GM12878 (cell line): ENCODE measurements around the gene BATF3. TPM values are rescaled to one million over a fixed set of nuclear protein-coding genes. Genes with fewer than 3 reads are reported as not detected.
A peak's percentile ranks its signal among the peaks of the same experiment; 100 is the strongest.

Experiments
- ATAC-seq: fragments of 200-7000 bp; cut with Tn5 transposase; 3 replicates; pipeline ENCODE4 v1.9.1; 2020; ENCODE audit warnings: mild to moderate bottlenecking, moderate library complexity
- BruUV-seq: library from RNA; stranded (reverse); fragments of 400-500 nt; replicated peaks from 2 replicates; lab custom pipeline; 2021; lab: Mats Ljungman, UMichigan
- CTCF ChIA-PET: fragments of 300-600 bp; sonication (Branson Sonifier 250); formaldehyde crosslinking; extraction: SDS; loops from one replicate; lab custom pipeline; 2021; ENCODE audit warnings: inconsistent platforms; lab: Yijun Ruan, JAX
- POLR2A ChIA-PET: fragments of 350-600 bp; formaldehyde crosslinking; extraction: SDS; loops from one replicate; lab custom pipeline; 2021; ENCODE audit warnings: inconsistent platforms; lab: Charles Lee
- RAD21 ChIA-PET: fragments of 300-600 bp; sonication (Branson Sonifier 250); formaldehyde crosslinking; loops from one replicate; lab custom pipeline; 2023; ENCODE audit warnings: antibody characterized with exemption; ENCODE audit not compliant: unreplicated experiment; lab: Charles Lee
- SMC1A ChIA-PET: fragments of 300-600 bp; sonication (Branson Sonifier 250); formaldehyde crosslinking; loops from one replicate; lab custom pipeline; 2023; ENCODE audit not compliant: unreplicated experiment, uncharacterized antibody; lab: Charles Lee
- DNase-seq: peaks from one replicate; pipeline ENCODE4 v3.0.0-alpha.2; 2011; ENCODE audit warnings: low read depth, low spot score
- FAIRE-seq: peaks from 3 replicates; lab custom pipeline; 2011; peaks lifted over from hg19 to GRCh38; lab: Jason Lieb, UNC
- H2AFZ ChIP-seq: 2 replicates; pipeline ENCODE4 v1.6.0; 2011; ENCODE audit warnings: low read depth, low read length, control low read depth; ENCODE audit not compliant: control insufficient read depth
- H3K27ac ChIP-seq: 2 replicates; pipeline ENCODE4 v1.5.1; 2011; ENCODE audit warnings: control low read depth; ENCODE audit not compliant: control insufficient read depth, insufficient read depth
- H3K27me3 ChIP-seq, 2 experiments: replicated peaks in 1 of 2; 2 replicates each; pipeline versions ENCODE4 v1.6.0 to v1.6.1; 2011; ENCODE audit warnings: low read length in 1 of 2; ENCODE audit not compliant: control insufficient read depth in 2 of 2, insufficient read depth in 2 of 2
- H3K36me3 ChIP-seq, 2 experiments: 2 replicates each; pipeline ENCODE4 v1.5.1; 2011; ENCODE audit warnings: low read length in 1 of 2; ENCODE audit not compliant: control insufficient read depth in 2 of 2, insufficient read depth in 2 of 2
- H3K4me1 ChIP-seq: 2 replicates; pipeline ENCODE4 v1.6.1; 2011; ENCODE audit warnings: mild to moderate bottlenecking, low read length, moderate library complexity, mixed read lengths; ENCODE audit not compliant: control insufficient read depth, insufficient read depth
- H3K4me2 ChIP-seq: 2 replicates; pipeline ENCODE4 v1.6.0; 2011; ENCODE audit warnings: control low read depth; ENCODE audit not compliant: control insufficient read depth, insufficient read depth
- H3K4me3 ChIP-seq: fragments of 200-600 bp; sonication (generic); 2 replicates; pipeline ENCODE4 v1.5.1; 2016
- H3K79me2 ChIP-seq: 2 replicates; pipeline ENCODE4 v1.6.0; 2011; ENCODE audit warnings: low read length; ENCODE audit not compliant: control insufficient read depth, insufficient read depth
- H3K9ac ChIP-seq: 2 replicates; pipeline ENCODE4 v1.8.0; 2011; ENCODE audit warnings: low read length, control low read depth, mixed read lengths; ENCODE audit not compliant: control insufficient read depth, insufficient read depth
- H3K9me3 ChIP-seq: replicated peaks from 3 replicates; pipeline ENCODE4 v1.5.1; 2011; ENCODE audit warnings: mild to moderate bottlenecking, low read length; ENCODE audit not compliant: control insufficient read depth, insufficient read depth
- H4K20me1 ChIP-seq: 2 replicates; pipeline ENCODE4 v1.6.0; 2011; ENCODE audit not compliant: control insufficient read depth, insufficient read depth
- EED ChIP-seq: sonication (generic); IDR thresholded peaks from 2 replicates; pipeline ENCODE4 v1.6.1; 2016; ENCODE audit warnings: antibody characterized with exemption, low read depth
- IKZF1 ChIP-seq: fragments of 450-650 bp; conservative IDR thresholded peaks from 2 replicates; pipeline ENCODE4 v1.6.1; 2017; ENCODE audit warnings: antibody characterized with exemption, mild to moderate bottlenecking
- IKZF2 ChIP-seq, 2 experiments: fragments of 450-650 bp; IDR thresholded peaks; 2 replicates each; pipeline ENCODE4 v1.6.1; 2017; ENCODE audit warnings: mild to moderate bottlenecking in 2 of 2, moderate library complexity in 2 of 2
- IRF3 ChIP-seq: fragments of 450-650 bp; IDR thresholded peaks from 2 replicates; pipeline ENCODE4 v1.6.1; 2014; ENCODE audit warnings: mild to moderate bottlenecking
- MTA2 ChIP-seq: fragments of 450-650 bp; IDR thresholded peaks from 2 replicates; pipeline ENCODE4 v1.6.1; 2016; ENCODE audit warnings: low read depth, mild to moderate bottlenecking, moderate library complexity
- POU2F2 ChIP-seq: IDR thresholded peaks from 3 replicates; pipeline ENCODE4 v1.6.1; 2011; ENCODE audit warnings: low read depth, mild to moderate bottlenecking, low read length, borderline replicate concordance
- RUNX3 ChIP-seq: IDR thresholded peaks from 2 replicates; pipeline ENCODE4 v1.6.1; 2012; ENCODE audit warnings: low read length, inconsistent platforms
- ZNF217 ChIP-seq: fragments of 450-650 bp; IDR thresholded peaks from 2 replicates; pipeline ENCODE4 v1.6.1; 2017; ENCODE audit warnings: antibody characterized with exemption, mild to moderate bottlenecking
- WGBS: methylation state at CpG from one replicate; pipeline ENCODE4 v1.1.6; 2016; ENCODE audit warnings: low lambda C conversion rate; ENCODE audit not compliant: insufficient replicate concordance, insufficient coverage; ENCODE audit errors: missing lambda C conversion rate; 5-methylcytosine and 5-hydroxymethylcytosine counted together
- in situ Hi-C: fragments of 300-500 bp; cut with MboI; formaldehyde crosslinking; loops from 9 replicates; pipeline ENCODE4 v1.14.3; 2018; ENCODE audit warnings: mixed read lengths
- intact Hi-C: fragments of 100-400 bp; cut with micrococcal nuclease; formaldehyde crosslinking; loops from one replicate; pipeline ENCODE4 v1.14.2; 2022; ENCODE audit not compliant: unreplicated experiment
- polyA plus RNA-seq, 11 experiments: library from polyadenylated mRNA; depleted of rRNA in 4 of 11; unstranded in 6 of 11; stranded (reverse) in 5 of 11; fragments of >200 nt; fragmentation: Nextera tagmentation in 4 of 11; fragmentation: Illumina TruSeq in 1 of 11; extraction: Ambion mirVana in 4 of 11; extraction: Trizol in 1 of 11; gene quantifications; 1 replicate in 1 of 11; 2 replicates in 10 of 11; pipeline versions ENCODE4 v1.2.1 to v1.2.3, GENCODE V29; 2011 to 2016; ENCODE audit warnings: inconsistent platforms in 2 of 11, missing spikeins in 2 of 11, low read depth in 1 of 11
- total RNA-seq, 4 experiments: library from RNA; depleted of rRNA in 3 of 4; stranded (reverse); fragments of >200 nt in 3 of 4; fragmentation: Illumina TruSeq in 1 of 4; extraction: Trizol in 1 of 4; gene quantifications; 2 replicates each; pipeline versions ENCODE4 v1.2.1 to v1.2.3, GENCODE V29; 2013 to 2021
- TF ChIP-seq, protein P1 (sequence below): fragments of 450-650 bp; IDR thresholded peaks from 2 replicates; pipeline ENCODE4 v1.6.1; 2017; ENCODE audit warnings: mild to moderate bottlenecking

The BATF3 gene
- total and polyA plus RNA-seq, 10 of the 15 experiments (the other 5 are each of a cell fraction or from before 2014, with no cell fraction given): 11.1 to 56.8 (median 30.8) TPM

DNA sequence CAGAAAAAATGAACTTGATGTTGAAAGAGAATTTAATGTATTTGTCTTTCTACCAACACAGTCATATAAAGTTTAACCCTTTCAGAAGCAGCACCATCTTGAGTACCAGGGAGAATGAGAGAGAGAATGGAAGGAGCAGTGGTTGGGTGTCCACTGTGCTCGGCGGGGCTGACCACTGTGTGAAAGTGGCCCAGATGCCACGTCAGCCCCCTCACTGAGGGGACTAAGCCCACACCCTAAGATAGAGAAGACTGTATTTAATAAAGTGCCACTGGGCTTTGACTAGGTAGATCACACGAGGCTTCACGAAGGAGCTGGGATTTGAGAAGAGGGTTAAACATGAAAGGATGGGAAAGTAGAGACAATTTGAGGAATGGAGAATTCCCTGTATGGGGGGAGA, 31.2 kb downstream of the BATF3 start (continued):
- TF ChIP-seq, protein P1, sequence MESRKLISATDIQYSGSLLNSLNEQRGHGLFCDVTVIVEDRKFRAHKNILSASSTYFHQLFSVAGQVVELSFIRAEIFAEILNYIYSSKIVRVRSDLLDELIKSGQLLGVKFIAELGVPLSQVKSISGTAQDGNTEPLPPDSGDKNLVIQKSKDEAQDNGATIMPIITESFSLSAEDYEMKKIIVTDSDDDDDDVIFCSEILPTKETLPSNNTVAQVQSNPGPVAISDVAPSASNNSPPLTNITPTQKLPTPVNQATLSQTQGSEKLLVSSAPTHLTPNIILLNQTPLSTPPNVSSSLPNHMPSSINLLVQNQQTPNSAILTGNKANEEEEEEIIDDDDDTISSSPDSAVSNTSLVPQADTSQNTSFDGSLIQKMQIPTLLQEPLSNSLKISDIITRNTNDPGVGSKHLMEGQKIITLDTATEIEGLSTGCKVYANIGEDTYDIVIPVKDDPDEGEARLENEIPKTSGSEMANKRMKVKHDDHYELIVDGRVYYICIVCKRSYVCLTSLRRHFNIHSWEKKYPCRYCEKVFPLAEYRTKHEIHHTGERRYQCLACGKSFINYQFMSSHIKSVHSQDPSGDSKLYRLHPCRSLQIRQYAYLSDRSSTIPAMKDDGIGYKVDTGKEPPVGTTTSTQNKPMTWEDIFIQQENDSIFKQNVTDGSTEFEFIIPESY: no peak

GRCh38 chr1:212667223-212668139, 32.2 kb downstream of the BATF3 start:
- in situ Hi-C loops (loop anchor here (5.0 kb wide), 1 partner anchor 330 kb away; no protein-coding TSS in a partner anchor), intact Hi-C loops (loop anchor here (10.0 kb wide), 1 partner anchor 397 kb away; no protein-coding TSS in a partner anchor)
- Histone ChIP-seq H3K9me3 (no peaks in the 10 kb centered on the region), H2AFZ (peak overlapping the region; percentile 30), H3K4me2 (peak overlapping the region; percentile 34; the same call in 1 of the 2 replicates), H3K27ac (no peak overlapping the region), H4K20me1 (no peaks in the 10 kb centered on the region), H3K36me3 (no peaks in the 10 kb centered on the region), H3K4me3 (no peak overlapping the region), H3K9ac (no peak overlapping the region), H3K4me1 (peaks cover 38% of the 10 kb centered on the region), H3K27me3 (no peaks in the 10 kb centered on the region), H3K79me2 (no peaks in the 10 kb centered on the region)
- ChIA-PET SMC1A (interaction anchor here (0.7 to 5.7 kb wide), 39 partner anchors 8 to 336 kb away, joined by 3 to 80 read pairs (median 5); partner anchors contain the start of genes BATF3, NSL1 and TATDN3), POLR2A (interaction anchor here (1.0 to 2.6 kb wide), 4 partner anchors 10 to 83 kb away, joined by 3 to 15 read pairs (median 4); no protein-coding TSS in a partner anchor), RAD21 (interaction anchor here (0.6 to 5.3 kb wide), 18 partner anchors 11 to 328 kb away, joined by 3 to 59 read pairs (median 6); no protein-coding TSS in a partner anchor), CTCF (interaction anchor here (0.7 to 5.6 kb wide), 33 partner anchors 16 to 632 kb away, joined by 3 to 91 read pairs (median 5); partner anchors contain the start of genes BATF3, DTL, INTS7 and NSL1)
- TF ChIP-seq MTA2: peak; percentile 42; the same call in 1 of the 2 replicates
- TF ChIP-seq RUNX3: peak; percentile 77
- TF ChIP-seq POU2F2: peak; percentile 96; the same call in 2 of the 3 replicates
- TF ChIP-seq IRF3: no peak
- TF ChIP-seq EED: peak; percentile 54; the same call in 1 of the 2 replicates
- no peak for TF ChIP-seq ZNF217
- TF ChIP-seq IKZF1: peak; percentile 55
- TF ChIP-seq IKZF2 (IDR thresholded peaks at IDR 0.05): peak; percentile 15 to 51; a peak in 2 of 4 replicates
- WGBS: 48% methylated on average over 9 of the region's 9 CpGs
- BruUV-seq: no TSS peak
- ATAC-seq (peak; percentile 58), DNase-seq (no peak), FAIRE-seq (no peak)
